HG02610 (cell line): ENCODE measurements around the gene MORN1.
"Not testable (repeated sequence)": the region's sequence is repeated elsewhere in the genome, so short reads cannot be mapped to it uniquely, and the experiment has no call there.

Source experiments
- ATAC-seq: cut with Tn5 transposase; IDR thresholded peaks from one replicate; pipeline ENCODE4 v1.9.1; 2021; ENCODE audit warnings: mild to moderate bottlenecking, moderate library complexity; ENCODE audit not compliant: unreplicated experiment

Gene MORN1

GRCh38 chr1:2391041-2391930, at the start of gene MORN1, which contains the start of gene RER1:
Gene MORN1, minus strand, starts transcription at chr1:2391554. Its CDS starts 21 bp downstream, at chr1:2391533.
Gene RER1, plus strand, starts transcription at chr1:2391841. Its CDS starts 3,950 bp downstream, at chr1:2395791.
- peak; percentile 95 for ATAC-seq

DNA sequence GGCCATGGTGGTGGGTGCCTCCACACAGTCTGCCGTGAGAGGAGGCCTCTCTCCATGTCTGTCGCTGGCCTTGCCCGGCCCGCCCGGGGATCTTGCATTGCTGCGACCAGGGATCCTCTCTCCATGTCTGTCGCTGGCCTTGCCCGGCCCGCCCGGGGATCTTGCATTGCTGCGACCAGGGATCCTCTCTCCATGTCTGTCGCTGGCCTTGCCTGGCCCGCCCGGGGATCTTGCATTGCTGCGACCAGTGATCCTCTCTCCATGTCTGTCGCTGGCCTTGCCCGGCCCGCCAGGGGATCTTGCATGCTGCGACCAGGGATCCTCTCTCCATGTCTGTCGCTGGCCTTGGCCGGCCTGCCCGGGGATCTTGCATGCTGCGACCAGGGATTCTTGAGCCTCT, 49.0 kb upstream of the MORN1 start:
- not testable (repeated sequence) for ATAC-seq

DNA sequence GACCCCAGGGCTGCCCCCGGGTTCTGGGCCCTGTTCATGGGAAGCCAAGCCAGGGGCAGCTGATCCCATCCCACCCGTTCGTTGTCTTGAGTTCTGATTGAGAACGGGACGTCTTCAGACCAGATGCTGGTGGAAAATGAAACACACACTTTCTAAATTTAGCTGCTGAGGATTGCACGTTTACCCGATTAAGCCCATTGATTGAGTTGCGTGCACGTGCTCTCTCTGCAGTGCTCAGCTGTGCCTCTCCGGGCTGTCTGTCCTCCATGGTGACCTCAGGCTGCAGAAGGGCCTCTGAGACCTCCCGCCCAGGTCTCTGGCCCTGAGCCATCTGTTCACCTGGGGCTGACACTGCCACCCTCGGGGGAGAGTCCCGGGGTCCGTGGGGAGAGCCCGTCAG, 48.0 kb upstream of the MORN1 start:
- no peak for ATAC-seq

DNA sequence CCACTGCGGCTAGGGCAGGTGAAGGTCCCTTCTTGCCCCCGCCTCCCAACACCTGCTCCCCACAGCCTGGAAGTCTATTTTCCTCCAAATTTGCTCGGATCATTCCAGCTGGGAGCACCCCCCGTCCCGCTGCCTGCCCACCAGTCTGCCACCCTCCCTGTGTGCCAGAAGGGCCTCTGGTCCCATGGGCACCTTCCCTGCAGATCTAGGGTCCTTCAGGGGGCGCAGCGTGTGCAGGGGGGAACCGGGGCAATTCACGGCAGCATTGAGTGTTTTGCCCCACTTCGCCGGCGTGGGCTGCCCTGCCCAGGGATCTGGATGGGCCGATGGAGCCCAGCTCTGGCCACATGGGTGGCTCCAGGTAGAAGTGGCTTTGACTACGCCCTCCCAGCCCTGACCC, 47.3 kb upstream of the MORN1 start:
- no peak for ATAC-seq

DNA sequence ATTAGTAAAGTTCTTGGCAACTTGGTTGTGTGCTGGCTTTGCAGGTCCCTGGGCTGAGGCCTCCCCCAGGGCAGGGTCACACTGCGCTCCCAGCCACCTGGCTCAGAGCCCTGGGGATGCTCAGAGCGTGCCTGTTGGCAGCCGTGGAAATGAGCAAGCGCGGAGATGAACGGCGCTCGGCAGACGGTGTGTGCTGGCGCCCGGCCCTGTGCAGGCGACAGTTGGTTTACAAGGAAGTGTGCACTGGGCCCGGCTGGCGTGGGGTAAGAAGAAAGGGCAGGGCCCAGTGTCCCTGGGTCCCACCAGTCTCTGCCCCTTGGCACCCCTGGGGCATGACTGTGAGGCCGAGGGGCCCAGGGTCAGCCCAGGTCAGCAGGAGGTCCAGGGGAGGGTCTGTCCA, 46.7 kb upstream of the MORN1 start:
- ATAC-seq = no peak

GRCh38 chr1:2437617-2438016, 46.3 kb upstream of the MORN1 start:
- no peak for ATAC-seq

- ATAC-seq = no peak
Measured at GRCh38 chr1:2436876-2437275, 45.5 kb upstream of the MORN1 start.

DNA sequence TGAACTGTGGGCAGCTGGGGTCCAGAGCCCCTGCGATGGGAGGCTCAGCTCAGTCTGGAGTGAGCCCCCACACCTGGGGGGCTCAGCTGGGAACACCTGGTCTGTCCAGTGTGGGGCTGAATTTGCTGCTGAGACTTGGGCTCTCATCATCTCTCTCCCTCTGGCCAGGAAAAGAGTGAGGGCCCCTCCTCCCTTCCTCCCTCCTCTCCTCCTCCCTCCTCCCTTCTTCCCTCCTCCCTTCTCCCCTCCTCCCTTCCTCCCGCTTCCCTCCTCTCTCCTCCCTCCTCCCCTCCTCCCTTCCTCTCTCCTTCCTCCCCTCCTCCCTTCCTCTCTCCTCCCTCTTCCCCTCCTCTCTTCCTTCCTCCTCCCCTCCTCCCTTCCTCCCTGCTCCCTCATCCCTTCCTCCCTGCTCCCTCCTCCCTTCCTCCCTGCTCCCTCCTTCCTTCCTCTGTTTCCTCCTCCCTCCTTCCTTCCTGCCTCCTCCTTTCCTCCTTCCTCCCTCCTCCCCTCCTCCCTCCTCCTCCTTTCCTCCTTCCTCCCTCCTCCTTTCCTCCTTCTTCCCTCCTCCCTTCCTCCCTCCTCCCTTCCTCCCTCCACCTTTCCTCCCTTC, 44.5 kb upstream of the MORN1 start:
- no peak for ATAC-seq

DNA sequence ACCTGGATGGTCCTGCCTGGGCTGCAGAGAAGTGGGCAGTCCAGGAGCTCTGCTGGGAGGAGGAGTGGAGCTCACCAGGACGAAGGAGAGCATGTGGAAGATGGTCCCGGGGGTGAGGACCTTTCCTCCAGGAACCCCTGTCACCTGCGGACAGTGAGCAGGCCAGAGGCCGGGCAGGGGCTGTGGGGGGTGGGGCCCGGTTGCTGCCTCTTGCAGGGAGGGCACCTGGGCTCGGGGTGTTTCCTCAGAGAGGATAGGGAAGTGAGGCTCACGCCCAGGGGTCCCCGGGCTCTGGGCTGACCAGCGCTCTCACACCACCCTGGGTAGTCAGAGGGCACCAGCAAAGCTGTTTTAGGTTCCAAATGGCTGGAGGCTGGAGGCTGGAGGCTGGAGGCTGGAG, 43.7 kb upstream of the MORN1 start:
- ATAC-seq = no peak

- no peak for ATAC-seq
Measured at GRCh38 chr1:2433936-2434655, 42.7 kb upstream of the MORN1 start.

- ATAC-seq = no peak
Measured at GRCh38 chr1:2433196-2433595, 41.8 kb upstream of the MORN1 start.

- ATAC-seq = no peak
Measured at GRCh38 chr1:2432441-2432844, 41.1 kb upstream of the MORN1 start.

- ATAC-seq = no peak
Measured at GRCh38 chr1:2431518-2431917, 40.2 kb upstream of the MORN1 start.

- ATAC-seq = no peak
Measured at GRCh38 chr1:2431103-2431502, 39.7 kb upstream of the MORN1 start.

DNA sequence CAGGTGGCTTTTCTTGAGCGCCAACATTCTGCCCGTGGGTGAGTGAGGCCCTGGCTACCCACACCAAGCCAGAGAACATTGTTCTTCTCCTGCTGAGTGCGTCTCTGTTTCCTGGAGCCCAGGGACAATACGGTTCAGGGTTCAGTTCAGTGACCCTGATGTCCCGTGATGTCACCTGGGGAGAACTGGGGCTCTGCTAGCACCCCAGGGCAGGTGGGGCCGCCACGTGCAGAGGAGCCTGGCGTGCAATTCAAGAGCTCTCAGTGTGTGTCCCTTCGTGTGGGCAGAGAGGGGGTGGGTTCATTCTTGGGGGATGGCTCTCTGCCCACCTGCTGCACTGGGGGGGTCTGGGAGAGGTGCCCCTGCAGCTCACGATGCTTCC, 39.2 kb upstream of the MORN1 start:
- no peak for ATAC-seq

- ATAC-seq = no peak
Measured at GRCh38 chr1:2429780-2430591, 38.6 kb upstream of the MORN1 start.

GRCh38 chr1:2428490-2428889, 37.1 kb upstream of the MORN1 start:
- ATAC-seq = no peak

GRCh38 chr1:2427976-2428375, 36.6 kb upstream of the MORN1 start:
- ATAC-seq = no peak

GRCh38 chr1:2427051-2427450, 35.7 kb upstream of the MORN1 start:
- ATAC-seq = no peak

GRCh38 chr1:2426540-2426939, 35.2 kb upstream of the MORN1 start:
- no peak for ATAC-seq

DNA sequence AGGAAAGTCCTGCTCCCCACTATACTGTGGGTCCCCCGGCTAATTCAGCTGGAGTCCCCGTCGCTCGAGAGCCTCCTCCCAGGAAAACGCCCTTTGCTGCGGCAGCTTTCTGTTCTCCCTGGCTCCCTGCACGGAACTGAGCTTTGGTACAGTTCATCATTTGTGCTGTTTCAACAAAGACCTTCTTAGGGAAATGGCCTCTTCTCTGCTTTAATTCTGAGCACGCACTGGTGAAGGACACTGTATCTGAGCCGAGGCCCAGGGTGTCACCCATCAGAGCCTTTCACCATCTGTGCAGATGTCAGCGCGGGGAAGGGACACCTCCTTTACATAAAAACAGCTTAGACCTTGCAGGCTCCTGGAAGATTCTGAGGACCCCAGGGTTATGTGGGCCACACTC, 34.5 kb upstream of the MORN1 start:
- ATAC-seq = no peak
